Measurements from ENCODE around the gene MGMT.

- TF ChIP-seq CTCF (IDR thresholded peaks at IDR 0.05; ENCODE audit: low read length) (no peak), EZH2 (IDR thresholded peaks at IDR 0.05; ENCODE audit: borderline replicate concordance, low read length) (no peak)
Observed at GRCh38 chr10:129560361-129560760, 93.3 kb downstream of the MGMT start.

All from OCI-LY1 (cell line).